Brain microvascular endothelial cell (primary cell): ENCODE results near the gene GUK1.

Source experiments
- DNase-seq: peaks from one replicate; pipeline ENCODE4 v3.0.0-alpha.2; 2020
- H3K27ac ChIP-seq: fragments of 250-450 bp; sonication (Bioruptor Pico); 2 replicates; pipeline ENCODE4 v1.5.1; 2020; ENCODE audit warnings: mild to moderate bottlenecking, moderate library complexity
- H3K27me3 ChIP-seq: fragments of 250-450 bp; sonication (Bioruptor Pico); replicated peaks from 2 replicates; pipeline ENCODE4 v1.5.1; 2020; ENCODE audit warnings: mild to moderate bottlenecking
- H3K36me3 ChIP-seq: fragments of 250-450 bp; sonication (Bioruptor Pico); replicated peaks from 2 replicates; pipeline ENCODE4 v1.5.1; 2020; ENCODE audit warnings: mild to moderate bottlenecking
- H3K4me3 ChIP-seq: 2 replicates; pipeline ENCODE4 v1.5.1; 2011; ENCODE audit warnings: low read depth, mild to moderate bottlenecking, control low read depth, low read length, moderate library complexity
- CTCF ChIP-seq: IDR thresholded peaks from 2 replicates; pipeline ENCODE4 v1.5.1; 2011; ENCODE audit warnings: low read depth, mild to moderate bottlenecking, moderate library complexity, low read length, control low read depth, inconsistent platforms; ENCODE audit errors: missing control alignments
- in situ Hi-C: cut with HindIII; loops from 2 replicates; pipeline ENCODE4 v1.10.0; 2017; ENCODE audit warnings: low sequenced_read_pairs, low pct_ligation_motif_present

Gene GUK1

DNA sequence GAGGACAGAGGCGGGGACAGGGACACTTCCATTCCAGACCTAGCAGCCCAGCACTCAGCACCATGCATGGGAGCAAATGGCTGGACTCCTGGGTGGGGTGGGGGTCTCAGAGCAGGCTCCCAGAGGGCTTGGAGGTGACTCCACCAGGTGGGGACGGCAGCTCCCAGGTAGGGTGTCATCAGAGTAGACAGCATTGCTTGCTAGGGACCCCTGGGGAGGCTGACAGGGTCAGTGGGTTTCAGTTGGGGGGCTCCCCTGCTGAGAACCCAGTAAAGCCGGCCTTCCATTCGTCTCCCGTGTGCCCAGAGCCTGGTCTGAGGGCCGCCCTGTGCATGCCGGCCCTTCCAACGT lies 4.9 kb downstream of the GUK1 start:
- TF ChIP-seq CTCF: no peak
- in situ Hi-C loops: no loop called here
- no peaks in the 10 kb centered on the region for H3K27me3 ChIP-seq
- H3K4me3 ChIP-seq: no peak overlapping the region
- no peak overlapping the region for H3K27ac ChIP-seq
- peaks cover 18% of the 10 kb centered on the region for H3K36me3 ChIP-seq
- DNase-seq: no peak

GRCh38 chr1:228145463-228146416 lies 5.7 kb downstream of the GUK1 start:
- Histone ChIP-seq H3K27me3 (no peaks in the 10 kb centered on the region), H3K27ac (no peak overlapping the region), H3K4me3 (no peak overlapping the region), H3K36me3 (peaks cover 18% of the 10 kb centered on the region)
- in situ Hi-C loops: no loop called here
- TF ChIP-seq CTCF: no peak
- no peak for DNase-seq

DNA sequence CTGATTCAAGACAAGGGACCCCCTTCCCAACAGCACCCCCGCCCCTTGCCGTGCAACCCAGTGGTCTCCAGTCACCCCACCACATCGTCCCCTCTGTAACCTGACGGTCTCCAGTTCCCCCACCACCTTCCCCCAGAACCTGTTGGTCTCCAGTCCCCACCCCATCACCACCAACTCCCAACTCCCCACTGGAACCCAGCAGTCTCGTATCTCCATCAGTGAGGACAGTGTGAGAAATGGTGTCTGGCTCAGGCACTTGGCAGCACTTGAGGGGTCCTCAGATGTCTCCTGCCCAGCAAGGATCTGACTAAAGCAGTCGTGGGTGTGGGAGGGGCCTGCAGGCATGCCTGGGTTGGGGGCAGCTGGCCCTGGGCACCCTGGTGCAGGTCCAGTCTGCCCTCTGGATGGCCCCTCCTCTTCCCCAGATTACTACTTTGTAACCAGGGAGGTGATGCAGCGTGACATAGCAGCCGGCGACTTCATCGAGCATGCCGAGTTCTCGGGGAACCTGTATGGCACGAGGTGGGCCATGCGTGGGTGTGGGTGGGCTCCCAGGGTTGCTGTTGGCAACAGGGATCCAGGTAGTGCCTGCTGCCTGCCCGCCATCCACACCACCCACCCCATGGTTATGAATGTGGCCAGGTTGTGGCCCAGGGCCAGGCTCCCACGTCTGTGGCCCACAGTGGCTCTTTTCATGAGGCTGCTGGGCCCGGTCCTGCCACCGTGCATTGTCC lies 6.5 kb downstream of the GUK1 start:
- H3K27me3 ChIP-seq: no peaks in the 10 kb centered on the region
- in situ Hi-C loops: no loop called here
- no peak for DNase-seq
- no peak overlapping the region for H3K27ac ChIP-seq
- peaks cover 18% of the 10 kb centered on the region for H3K36me3 ChIP-seq
- no peak for TF ChIP-seq CTCF
- no peak overlapping the region for H3K4me3 ChIP-seq

DNA sequence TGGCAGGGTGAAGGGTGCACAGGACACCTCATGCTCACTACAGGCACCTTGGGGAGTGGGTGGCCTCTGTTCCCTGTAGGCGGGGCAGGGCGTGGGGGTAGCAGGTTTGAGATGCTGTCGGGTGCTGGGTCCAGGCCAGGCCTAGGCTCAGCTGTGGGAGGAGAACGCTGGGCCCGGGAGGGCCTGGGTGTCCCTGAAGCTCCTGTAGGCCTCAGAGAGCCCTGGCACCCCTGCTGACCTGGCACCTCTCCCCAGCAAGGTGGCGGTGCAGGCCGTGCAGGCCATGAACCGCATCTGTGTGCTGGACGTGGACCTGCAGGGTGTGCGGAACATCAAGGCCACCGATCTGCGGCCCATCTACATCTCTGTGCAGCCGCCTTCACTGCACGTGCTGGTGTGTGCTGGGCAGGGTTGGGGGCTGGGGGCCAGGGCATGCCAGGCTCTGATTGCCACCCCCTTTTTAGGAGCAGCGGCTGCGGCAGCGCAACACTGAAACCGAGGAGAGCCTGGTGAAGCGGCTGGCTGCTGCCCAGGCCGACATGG lies 7.1 kb downstream of the GUK1 start:
- H3K27ac ChIP-seq: no peak overlapping the region
- H3K27me3 ChIP-seq: no peaks in the 10 kb centered on the region
- H3K36me3 ChIP-seq: peaks cover 14% of the 10 kb centered on the region
- no peak for DNase-seq
- no peak for TF ChIP-seq CTCF
- no peak overlapping the region for H3K4me3 ChIP-seq
- in situ Hi-C loops: no loop called here

DNA sequence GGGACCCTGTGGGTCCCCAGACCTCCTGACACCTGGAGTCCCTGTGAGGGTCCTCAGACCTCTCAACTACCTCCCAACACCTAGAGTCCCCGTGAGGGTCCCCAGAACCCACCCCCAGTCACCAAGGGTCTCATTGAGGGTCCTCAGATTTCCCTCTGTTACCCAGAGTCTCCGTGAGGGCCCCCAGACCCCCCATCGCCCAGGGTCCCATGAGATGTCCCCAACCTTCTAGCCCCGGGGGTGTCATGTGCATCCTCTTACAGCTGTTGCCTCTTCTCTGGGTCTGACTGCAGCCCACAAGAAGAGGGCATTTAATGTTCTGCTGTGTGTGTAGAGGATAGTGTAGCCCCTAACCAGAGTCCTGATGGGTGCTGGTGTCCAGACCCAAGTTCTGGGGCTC lies 7.7 kb downstream of the GUK1 start:
- no peak overlapping the region for H3K27ac ChIP-seq
- H3K27me3 ChIP-seq: no peaks in the 10 kb centered on the region
- TF ChIP-seq CTCF: no peak
- peaks cover 14% of the 10 kb centered on the region for H3K36me3 ChIP-seq
- H3K4me3 ChIP-seq: no peak overlapping the region
- no peak for DNase-seq
- in situ Hi-C loops: no loop called here
